Measurements from ENCODE around the gene WIPF2. TPM values are rescaled to one million over a fixed set of nuclear protein-coding genes. Genes with fewer than 3 reads are reported as not detected.

Gene WIPF2
- total RNA-seq, 1 experiment from 2014 or later = 23.0 TPM

GRCh38 chr17:40178660-40179059 is 40.4 kb upstream of the WIPF2 start (continued):
- no peak for TF ChIP-seq ATF2 (CRISPR knock-in tag; IDR thresholded peaks at IDR 0.05; ENCODE audit: borderline replicate concordance, low read depth)
- no peak for TF ChIP-seq CBFB (CRISPR knock-in tag; IDR thresholded peaks at IDR 0.05; ENCODE audit: low read depth)
- no peak for TF ChIP-seq ATF3 (CRISPR knock-in tag; conservative IDR thresholded peaks at IDR 0.05)
- TF ChIP-seq MYBL2 (CRISPR knock-in tag; IDR thresholded peaks at IDR 0.05) = no peak
- no peak for TF ChIP-seq PRRX2 (CRISPR knock-in tag; IDR thresholded peaks at IDR 0.05)
- TF ChIP-seq NFYB (CRISPR knock-in tag; conservative IDR thresholded peaks at IDR 0.05; ENCODE audit: low read depth) = no peak
- no peak for TF ChIP-seq ZBTB43 (CRISPR knock-in tag; IDR thresholded peaks at IDR 0.05)

- POLR2A ChIA-PET = interaction anchor here (1.3 kb wide), 1 partner anchor 11 kb away, joined by 3 read pairs; no protein-coding TSS in a partner anchor
- CTCF ChIA-PET = interaction anchor here (0.6 to 7.4 kb wide), 7 partner anchors 11 to 145 kb away, joined by 3 to 75 read pairs (median 7); no protein-coding TSS in a partner anchor
- Mint-ChIP-seq H3K4me1 (peaks cover 20% of the 10 kb centered on the region), H3K27ac (no peak overlapping the region), H3K27me3 (ENCODE audit: low read depth) (no peaks in the 10 kb centered on the region), H3K9me3 (no peaks in the 10 kb centered on the region), H3K36me3 (0 out of 2 replicates have a peak, but pooled peaks cover 2% of the 10 kb centered on the region), H3K4me3 (no peak overlapping the region)
- no peak for ATAC-seq
- DNase-seq (ENCODE audit: low spot score) = no peak
- TF ChIP-seq TEAD1 (CRISPR knock-in tag; IDR thresholded peaks at IDR 0.05) (no peak), ZNF219 (CRISPR knock-in tag; IDR thresholded peaks at IDR 0.05; ENCODE audit: borderline replicate concordance) (no peak), RELA (CRISPR knock-in tag; IDR thresholded peaks at IDR 0.05; ENCODE audit: borderline replicate concordance) (no peak), ZNF532 (CRISPR knock-in tag; IDR thresholded peaks at IDR 0.05; ENCODE audit: borderline replicate concordance) (no peak), STAT6 (CRISPR knock-in tag; conservative IDR thresholded peaks at IDR 0.05; ENCODE audit: low read depth) (no peak), CTCF (IDR thresholded peaks at IDR 0.05) (no peak), ZMAT4 (CRISPR knock-in tag; IDR thresholded peaks at IDR 0.05) (no peak), IRF2 (CRISPR knock-in tag; IDR thresholded peaks at IDR 0.05; ENCODE audit: borderline replicate concordance, low read depth) (no peak), MYBL2 (CRISPR knock-in tag; IDR thresholded peaks at IDR 0.05) (no peak), ZNF281 (CRISPR knock-in tag; IDR thresholded peaks at IDR 0.05) (no peak), MXD4 (CRISPR knock-in tag; IDR thresholded peaks at IDR 0.05; ENCODE audit: borderline replicate concordance) (no peak), CREB1 (CRISPR knock-in tag; IDR thresholded peaks at IDR 0.05) (no peak)
Observed at GRCh38 chr17:40179923-40180659, 39.0 kb upstream of the WIPF2 start.

Measured in WTC11 (cell line).